Dendritic cell treated with granulocyte-macrophage colony-stimulating factor and Interleukin-4, amounts not matched to agents 40 ng/mL and 50 ng/mL, for 4 days (primary cell): Measurements from ENCODE around the gene ALLC.

ENCODE experiments used
- H3K27ac Mint-ChIP-seq: one replicate; pipeline ENCODE4 v1.8.0; 2022; ENCODE audit warnings: mild to moderate bottlenecking, mixed read lengths
- H3K27me3 Mint-ChIP-seq: one replicate; pipeline ENCODE4 v1.8.0; 2022; ENCODE audit warnings: mild to moderate bottlenecking, mixed read lengths
- H3K36me3 Mint-ChIP-seq: one replicate; pipeline ENCODE4 v1.8.0; 2022; ENCODE audit warnings: low read depth, mixed read lengths
- H3K4me1 Mint-ChIP-seq: one replicate; pipeline ENCODE4 v1.8.0; 2022; ENCODE audit warnings: low read depth, mixed read lengths
- H3K4me3 Mint-ChIP-seq: one replicate; pipeline ENCODE4 v1.8.0; 2022; ENCODE audit warnings: mild to moderate bottlenecking, moderate library complexity, mixed read lengths
- H3K9me3 Mint-ChIP-seq: one replicate; pipeline ENCODE4 v1.8.0; 2022; ENCODE audit warnings: mixed read lengths
- intact Hi-C: fragments of 100-400 bp; cut with micrococcal nuclease; formaldehyde crosslinking; loops from one replicate; pipeline ENCODE4 v1.15.0; 2022

Gene ALLC

GRCh38 chr2:3664118-3664517 is 6.1 kb downstream of the ALLC start:
- H3K36me3 Mint-ChIP-seq: no peaks in the 10 kb centered on the region
- H3K4me1 Mint-ChIP-seq: no peaks in the 10 kb centered on the region
- intact Hi-C loops: no loop called here
- H3K4me3 Mint-ChIP-seq: no peak overlapping the region
- peaks cover 1% of the 10 kb centered on the region for H3K27me3 Mint-ChIP-seq
- no peaks in the 10 kb centered on the region for H3K9me3 Mint-ChIP-seq
- H3K27ac Mint-ChIP-seq: no peak overlapping the region

- Mint-ChIP-seq H3K36me3 (no peaks in the 10 kb centered on the region), H3K4me1 (no peaks in the 10 kb centered on the region), H3K27me3 (peaks cover 1% of the 10 kb centered on the region), H3K4me3 (no peak overlapping the region), H3K27ac (no peak overlapping the region), H3K9me3 (no peaks in the 10 kb centered on the region)
- intact Hi-C loops: no loop called here
These were observed 6.9 kb downstream of the ALLC start for GRCh38 chr2:3664925-3665324.

GRCh38 chr2:3665886-3666612 is 8.0 kb downstream of the ALLC start:
- Mint-ChIP-seq H3K27ac (no peak overlapping the region), H3K4me1 (no peaks in the 10 kb centered on the region), H3K27me3 (peaks cover 1% of the 10 kb centered on the region), H3K36me3 (no peaks in the 10 kb centered on the region), H3K9me3 (no peaks in the 10 kb centered on the region), H3K4me3 (no peak overlapping the region)
- intact Hi-C loops: no loop called here

- H3K27me3 Mint-ChIP-seq: peaks cover 1% of the 10 kb centered on the region
- intact Hi-C loops: no loop called here
- H3K36me3 Mint-ChIP-seq: no peaks in the 10 kb centered on the region
- no peaks in the 10 kb centered on the region for H3K4me1 Mint-ChIP-seq
- H3K27ac Mint-ChIP-seq: no peak overlapping the region
- H3K9me3 Mint-ChIP-seq: no peaks in the 10 kb centered on the region
- no peak overlapping the region for H3K4me3 Mint-ChIP-seq
These were observed 8.6 kb downstream of the ALLC start for GRCh38 chr2:3666613-3666975.

- H3K4me1 Mint-ChIP-seq: no peaks in the 10 kb centered on the region
These were observed 9.2 kb downstream of the ALLC start for GRCh38 chr2:3667151-3667631.

GRCh38 chr2:3669656-3670055 is 11.7 kb downstream of the ALLC start:
- Mint-ChIP-seq H3K4me1 (no peaks in the 10 kb centered on the region), H3K36me3 (no peaks in the 10 kb centered on the region), H3K27ac (no peak overlapping the region), H3K27me3 (no peaks in the 10 kb centered on the region), H3K9me3 (no peaks in the 10 kb centered on the region), H3K4me3 (no peak overlapping the region)
- intact Hi-C loops: no loop called here

More at GRCh38 chr2:3667151-3667631, 9.2 kb downstream of the ALLC start:
- Mint-ChIP-seq H3K36me3 (no peaks in the 10 kb centered on the region), H3K27ac (no peak overlapping the region), H3K9me3 (no peaks in the 10 kb centered on the region), H3K4me3 (no peak overlapping the region), H3K27me3 (peaks cover 1% of the 10 kb centered on the region)
- intact Hi-C loops: no loop called here

GRCh38 chr2:3670376-3670775 is 12.4 kb downstream of the ALLC start:
- Mint-ChIP-seq H3K4me1 (no peaks in the 10 kb centered on the region), H3K27me3 (no peaks in the 10 kb centered on the region), H3K4me3 (no peak overlapping the region), H3K9me3 (no peaks in the 10 kb centered on the region), H3K27ac (no peak overlapping the region), H3K36me3 (no peaks in the 10 kb centered on the region)
- intact Hi-C loops: no loop called here

GRCh38 chr2:3670941-3671340 is 12.9 kb downstream of the ALLC start:
- no peaks in the 10 kb centered on the region for H3K9me3 Mint-ChIP-seq

GRCh38 chr2:3672861-3673678 is 15.1 kb downstream of the ALLC start:
- H3K4me1 Mint-ChIP-seq: no peaks in the 10 kb centered on the region
- H3K36me3 Mint-ChIP-seq: no peaks in the 10 kb centered on the region
- intact Hi-C loops: no loop called here
- H3K4me3 Mint-ChIP-seq: no peak overlapping the region
- H3K27me3 Mint-ChIP-seq: no peaks in the 10 kb centered on the region
- H3K27ac Mint-ChIP-seq: no peak overlapping the region
- no peaks in the 10 kb centered on the region for H3K9me3 Mint-ChIP-seq

More at GRCh38 chr2:3670941-3671340, 12.9 kb downstream of the ALLC start:
- no peak overlapping the region for H3K4me3 Mint-ChIP-seq
- no peaks in the 10 kb centered on the region for H3K27me3 Mint-ChIP-seq
- H3K36me3 Mint-ChIP-seq: no peaks in the 10 kb centered on the region
- intact Hi-C loops: no loop called here
- H3K4me1 Mint-ChIP-seq: no peaks in the 10 kb centered on the region
- no peak overlapping the region for H3K27ac Mint-ChIP-seq

- intact Hi-C loops: no loop called here
- Mint-ChIP-seq H3K27ac (no peak overlapping the region), H3K4me1 (no peaks in the 10 kb centered on the region), H3K4me3 (no peak overlapping the region), H3K27me3 (no peaks in the 10 kb centered on the region), H3K9me3 (no peaks in the 10 kb centered on the region), H3K36me3 (no peaks in the 10 kb centered on the region)
These were observed 16.3 kb downstream of the ALLC start for GRCh38 chr2:3674066-3674845.

- H3K4me1 Mint-ChIP-seq: no peaks in the 10 kb centered on the region
- intact Hi-C loops: no loop called here
- H3K9me3 Mint-ChIP-seq: no peaks in the 10 kb centered on the region
- no peak overlapping the region for H3K27ac Mint-ChIP-seq
- no peak overlapping the region for H3K4me3 Mint-ChIP-seq
- no peaks in the 10 kb centered on the region for H3K27me3 Mint-ChIP-seq
- no peaks in the 10 kb centered on the region for H3K36me3 Mint-ChIP-seq
These were observed 17.7 kb downstream of the ALLC start for GRCh38 chr2:3675687-3676086.

- Mint-ChIP-seq H3K27me3 (no peaks in the 10 kb centered on the region), H3K27ac (no peak overlapping the region), H3K4me1 (no peaks in the 10 kb centered on the region)
These were observed 19.4 kb downstream of the ALLC start for GRCh38 chr2:3677436-3677835.

GRCh38 chr2:3678212-3678611 is 20.2 kb downstream of the ALLC start:
- Mint-ChIP-seq H3K4me1 (no peaks in the 10 kb centered on the region), H3K27me3 (no peaks in the 10 kb centered on the region), H3K9me3 (no peaks in the 10 kb centered on the region), H3K27ac (no peak overlapping the region), H3K36me3 (no peaks in the 10 kb centered on the region), H3K4me3 (no peak overlapping the region)
- intact Hi-C loops: no loop called here

More at GRCh38 chr2:3677436-3677835, 19.4 kb downstream of the ALLC start:
- Mint-ChIP-seq H3K9me3 (no peaks in the 10 kb centered on the region), H3K4me3 (no peak overlapping the region), H3K36me3 (no peaks in the 10 kb centered on the region)
- intact Hi-C loops: no loop called here

GRCh38 chr2:3679180-3679579 is 21.2 kb downstream of the ALLC start:
- H3K4me1 Mint-ChIP-seq: no peaks in the 10 kb centered on the region
- H3K36me3 Mint-ChIP-seq: no peaks in the 10 kb centered on the region
- H3K27me3 Mint-ChIP-seq: no peaks in the 10 kb centered on the region
- H3K9me3 Mint-ChIP-seq: no peaks in the 10 kb centered on the region
- intact Hi-C loops: no loop called here
- no peak overlapping the region for H3K4me3 Mint-ChIP-seq
- H3K27ac Mint-ChIP-seq: no peak overlapping the region
